Uterus (tissue), 4 donors: ENCODE data around the gene SZT2. TPM values are rescaled to one million over a fixed set of nuclear protein-coding genes. Genes with fewer than 3 reads are reported as not detected.

Experiments
- DNase-seq, 2 donors: peaks; one replicate each; pipeline ENCODE4 v3.0.0-alpha.2; 2019 to 2020
- H3K27ac ChIP-seq, 2 donors: fragments of 200-600 bp; sonication (generic); 1 replicate in 1 of 2; 2 replicates in 1 of 2; pipeline ENCODE4 v1.5.1; 2016 to 2018
- H3K27me3 ChIP-seq, 2 donors: fragments of 200-600 bp; sonication (generic); one replicate each; pipeline ENCODE4 v1.5.1; 2018 to 2019; ENCODE audit warnings: control low read depth in 1 of 2
- H3K36me3 ChIP-seq, 2 donors: fragments of 200-600 bp; sonication (generic); one replicate each; pipeline ENCODE4 v1.5.1; 2019; ENCODE audit warnings: control low read depth in 1 of 2
- H3K4me1 ChIP-seq, 2 donors: fragments of 200-600 bp; sonication (generic); one replicate each; pipeline ENCODE4 v1.5.1; 2018 to 2019; ENCODE audit warnings: control low read depth in 1 of 2
- H3K4me3 ChIP-seq, 2 donors: fragments of 200-600 bp; sonication (generic); 1 replicate in 1 of 2; 2 replicates in 1 of 2; pipeline ENCODE4 v1.5.1; 2018 to 2019; ENCODE audit warnings: mild to moderate bottlenecking in 1 of 2
- H3K9me3 ChIP-seq, 2 donors: fragments of 200-600 bp; sonication (generic); one replicate each; pipeline ENCODE4 v1.5.1; 2019; ENCODE audit warnings: control low read depth in 1 of 2
- CTCF ChIP-seq, 4 experiments: fragments of 200-600 bp in 2 of 4; fragments of 450-650 bp in 2 of 4; sonication (generic) in 2 of 4; IDR thresholded peaks; one replicate each; pipeline ENCODE4 v1.5.1; 2016 to 2019; ENCODE audit warnings: antibody characterized with exemption in 4 of 4, mild to moderate bottlenecking in 2 of 4, moderate library complexity in 1 of 4
- POLR2A ChIP-seq, 2 donors: fragments of 450-650 bp; IDR thresholded peaks; one replicate each; pipeline ENCODE4 v1.6.1; 2016; ENCODE audit warnings: antibody characterized with exemption in 2 of 2, mild to moderate bottlenecking in 1 of 2, moderate library complexity in 1 of 2
- intact Hi-C: fragments of 100-400 bp; cut with DNase I; formaldehyde crosslinking; loops from one replicate; pipeline ENCODE4 v1.15.1; 2023; ENCODE audit warnings: low total_unique reads
- total RNA-seq, 4 donors: library from RNA; depleted of rRNA in 3 of 4; stranded (reverse); fragments of >200 nt in 3 of 4; gene quantifications; one replicate each; pipeline versions ENCODE4 v1.1.0 to v1.2.4, GENCODE V29; 2014 to 2023
- donor health status: DM: yes; HTN: yes; CAD: no.

The SZT2 gene
- total RNA-seq, 4 donors from 2014 or later, result 15.6 to 128 (median 31.0) TPM

- no peaks in the 10 kb centered on the region for H3K27me3 ChIP-seq
- H3K9me3 ChIP-seq, result no peaks in the 10 kb centered on the region
- H3K4me1 ChIP-seq, result no peaks in the 10 kb centered on the region
- no peak for DNase-seq
- no peaks in the 10 kb centered on the region for H3K36me3 ChIP-seq
- no peak overlapping the region for H3K4me3 ChIP-seq
- intact Hi-C loops, result no loop called here
- no peak overlapping the region for H3K27ac ChIP-seq
- TF ChIP-seq POLR2A (IDR thresholded peaks at IDR 0.05) (no peak), CTCF (IDR thresholded peaks at IDR 0.05) (no peak)
These were observed 37.4 kb upstream of the SZT2 start for GRCh38 chr1:43352351-43352705.

DNA sequence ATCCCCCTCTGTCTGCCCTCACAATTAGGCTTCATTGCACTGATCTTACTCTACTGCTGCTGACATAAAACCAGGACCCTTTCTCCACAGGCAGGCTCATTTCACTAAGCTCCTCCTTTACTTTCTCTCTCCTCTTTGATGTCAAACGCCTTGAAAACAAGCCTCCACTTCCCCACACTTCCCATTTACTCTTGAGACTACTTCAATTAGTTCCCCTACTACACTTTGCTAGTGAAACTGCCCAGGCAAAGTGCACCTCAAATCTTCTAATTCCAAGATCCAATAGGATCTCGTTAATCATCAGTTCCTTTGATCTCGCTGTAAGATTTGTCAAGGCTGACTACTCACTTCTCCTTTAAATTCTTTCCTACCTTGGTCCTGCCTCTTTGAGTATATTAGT, 36.8 kb upstream of the SZT2 start:
- H3K4me3 ChIP-seq, result no peak overlapping the region
- no peaks in the 10 kb centered on the region for H3K36me3 ChIP-seq
- H3K27me3 ChIP-seq, result no peaks in the 10 kb centered on the region
- no peak overlapping the region for H3K27ac ChIP-seq
- no peak for DNase-seq
- no peaks in the 10 kb centered on the region for H3K4me1 ChIP-seq
- intact Hi-C loops, result no loop called here
- no peak for TF ChIP-seq POLR2A (IDR thresholded peaks at IDR 0.05)
- no peak for TF ChIP-seq CTCF (IDR thresholded peaks at IDR 0.05)
- no peaks in the 10 kb centered on the region for H3K9me3 ChIP-seq

- intact Hi-C loops, result no loop called here
These were observed 35.2 kb upstream of the SZT2 start for GRCh38 chr1:43354471-43354870.

GRCh38 chr1:43354936-43355335, 34.8 kb upstream of the SZT2 start:
- intact Hi-C loops, result no loop called here
- Histone ChIP-seq H3K27me3 (no peaks in the 10 kb centered on the region), H3K4me3 (no peak overlapping the region), H3K9me3 (no peaks in the 10 kb centered on the region), H3K4me1 (peaks cover 0 to 5% of the 10 kb centered on the region in 2 donors), H3K36me3 (no peaks in the 10 kb centered on the region), H3K27ac (no peak overlapping the region)
- TF ChIP-seq CTCF (IDR thresholded peaks at IDR 0.05), result no peak
- no peak for TF ChIP-seq POLR2A (IDR thresholded peaks at IDR 0.05)
- no peak for DNase-seq

More at GRCh38 chr1:43354471-43354870, 35.2 kb upstream of the SZT2 start:
- Histone ChIP-seq H3K27me3 (no peaks in the 10 kb centered on the region), H3K4me3 (no peak overlapping the region), H3K4me1 (peaks cover 0 to 5% of the 10 kb centered on the region in 2 donors), H3K36me3 (no peaks in the 10 kb centered on the region), H3K9me3 (no peaks in the 10 kb centered on the region), H3K27ac (no peak overlapping the region)
- DNase-seq, result no peak
- no peak for TF ChIP-seq CTCF (IDR thresholded peaks at IDR 0.05)
- TF ChIP-seq POLR2A (IDR thresholded peaks at IDR 0.05), result no peak

GRCh38 chr1:43357251-43357650, 32.4 kb upstream of the SZT2 start:
- intact Hi-C loops, result no loop called here
- H3K4me3 ChIP-seq, result no peak overlapping the region
- H3K36me3 ChIP-seq, result no peaks in the 10 kb centered on the region
- H3K9me3 ChIP-seq, result no peaks in the 10 kb centered on the region
- DNase-seq, result no peak
- no peak overlapping the region for H3K27ac ChIP-seq
- H3K4me1 ChIP-seq, result peaks cover 0 to 5% of the 10 kb centered on the region in 2 donors
- no peaks in the 10 kb centered on the region for H3K27me3 ChIP-seq
- TF ChIP-seq CTCF (IDR thresholded peaks at IDR 0.05), result no peak
- TF ChIP-seq POLR2A (IDR thresholded peaks at IDR 0.05), result no peak
